ENCODE results near the gene UGT1A9.

- TF ChIP-seq, protein P1, sequence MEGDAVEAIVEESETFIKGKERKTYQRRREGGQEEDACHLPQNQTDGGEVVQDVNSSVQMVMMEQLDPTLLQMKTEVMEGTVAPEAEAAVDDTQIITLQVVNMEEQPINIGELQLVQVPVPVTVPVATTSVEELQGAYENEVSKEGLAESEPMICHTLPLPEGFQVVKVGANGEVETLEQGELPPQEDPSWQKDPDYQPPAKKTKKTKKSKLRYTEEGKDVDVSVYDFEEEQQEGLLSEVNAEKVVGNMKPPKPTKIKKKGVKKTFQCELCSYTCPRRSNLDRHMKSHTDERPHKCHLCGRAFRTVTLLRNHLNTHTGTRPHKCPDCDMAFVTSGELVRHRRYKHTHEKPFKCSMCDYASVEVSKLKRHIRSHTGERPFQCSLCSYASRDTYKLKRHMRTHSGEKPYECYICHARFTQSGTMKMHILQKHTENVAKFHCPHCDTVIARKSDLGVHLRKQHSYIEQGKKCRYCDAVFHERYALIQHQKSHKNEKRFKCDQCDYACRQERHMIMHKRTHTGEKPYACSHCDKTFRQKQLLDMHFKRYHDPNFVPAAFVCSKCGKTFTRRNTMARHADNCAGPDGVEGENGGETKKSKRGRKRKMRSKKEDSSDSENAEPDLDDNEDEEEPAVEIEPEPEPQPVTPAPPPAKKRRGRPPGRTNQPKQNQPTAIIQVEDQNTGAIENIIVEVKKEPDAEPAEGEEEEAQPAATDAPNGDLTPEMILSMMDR (conservative IDR thresholded peaks at IDR 0.05; ENCODE audit: low read depth, low read length): no peak
- TF ChIP-seq USF2 (IDR thresholded peaks at IDR 0.05; ENCODE audit: low read depth, low read length) (no peak), ELK1 (IDR thresholded peaks at IDR 0.05; ENCODE audit: borderline replicate concordance, low read depth, low read length) (no peak), RCOR1 (IDR thresholded peaks at IDR 0.05; ENCODE audit: insufficient replicate concordance, low read length) (no peak), RFX5 (IDR thresholded peaks at IDR 0.05; ENCODE audit: low read depth, low read length) (no peak), SMC3 (IDR thresholded peaks at IDR 0.05; ENCODE audit: low read depth, low read length) (no peak)
Measured at GRCh38 chr2:233689501-233689900, 17.8 kb downstream of the UGT1A9 start.
